GM10847 (cell line): Measurements from ENCODE around the gene NTRK2.

Source experiments
- POLR2A ChIP-seq: IDR thresholded peaks from 2 replicates; pipeline ENCODE4 v1.6.1; 2011; ENCODE audit not compliant: insufficient read length; ENCODE audit errors: extremely low read depth

The NTRK2 gene

DNA sequence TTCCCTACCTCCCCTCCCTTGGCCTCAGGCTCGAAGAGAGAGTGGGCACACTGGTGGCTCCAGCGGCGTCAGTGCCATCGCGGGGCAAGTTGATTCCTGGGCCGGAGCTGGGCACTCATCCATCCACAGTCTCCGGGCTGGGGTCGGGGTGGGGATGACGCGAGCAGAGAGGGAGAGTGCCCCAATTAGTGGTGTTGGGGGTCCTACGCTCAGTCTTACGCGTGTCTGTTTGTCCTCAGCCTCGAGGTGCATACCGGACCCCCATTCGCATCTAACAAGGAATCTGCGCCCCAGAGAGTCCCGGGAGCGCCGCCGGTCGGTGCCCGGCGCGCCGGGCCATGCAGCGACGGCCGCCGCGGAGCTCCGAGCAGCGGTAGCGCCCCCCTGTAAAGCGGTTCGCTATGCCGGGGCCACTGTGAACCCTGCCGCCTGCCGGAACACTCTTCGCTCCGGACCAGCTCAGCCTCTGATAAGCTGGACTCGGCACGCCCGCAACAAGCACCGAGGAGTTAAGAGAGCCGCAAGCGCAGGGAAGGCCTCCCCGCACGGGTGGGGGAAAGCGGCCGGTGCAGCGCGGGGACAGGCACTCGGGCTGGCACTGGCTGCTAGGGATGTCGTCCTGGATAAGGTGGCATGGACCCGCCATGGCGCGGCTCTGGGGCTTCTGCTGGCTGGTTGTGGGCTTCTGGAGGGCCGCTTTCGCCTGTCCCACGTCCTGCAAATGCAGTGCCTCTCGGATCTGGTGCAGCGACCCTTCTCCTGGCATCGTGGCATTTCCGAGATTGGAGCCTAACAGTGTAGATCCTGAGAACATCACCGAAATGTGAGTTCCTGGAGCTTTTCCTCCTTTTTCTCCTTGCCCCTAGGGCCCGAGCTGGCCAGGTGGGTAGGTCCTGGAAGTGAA lies 861 bp downstream of the NTRK2 start:
- TF ChIP-seq POLR2A = no peak

DNA sequence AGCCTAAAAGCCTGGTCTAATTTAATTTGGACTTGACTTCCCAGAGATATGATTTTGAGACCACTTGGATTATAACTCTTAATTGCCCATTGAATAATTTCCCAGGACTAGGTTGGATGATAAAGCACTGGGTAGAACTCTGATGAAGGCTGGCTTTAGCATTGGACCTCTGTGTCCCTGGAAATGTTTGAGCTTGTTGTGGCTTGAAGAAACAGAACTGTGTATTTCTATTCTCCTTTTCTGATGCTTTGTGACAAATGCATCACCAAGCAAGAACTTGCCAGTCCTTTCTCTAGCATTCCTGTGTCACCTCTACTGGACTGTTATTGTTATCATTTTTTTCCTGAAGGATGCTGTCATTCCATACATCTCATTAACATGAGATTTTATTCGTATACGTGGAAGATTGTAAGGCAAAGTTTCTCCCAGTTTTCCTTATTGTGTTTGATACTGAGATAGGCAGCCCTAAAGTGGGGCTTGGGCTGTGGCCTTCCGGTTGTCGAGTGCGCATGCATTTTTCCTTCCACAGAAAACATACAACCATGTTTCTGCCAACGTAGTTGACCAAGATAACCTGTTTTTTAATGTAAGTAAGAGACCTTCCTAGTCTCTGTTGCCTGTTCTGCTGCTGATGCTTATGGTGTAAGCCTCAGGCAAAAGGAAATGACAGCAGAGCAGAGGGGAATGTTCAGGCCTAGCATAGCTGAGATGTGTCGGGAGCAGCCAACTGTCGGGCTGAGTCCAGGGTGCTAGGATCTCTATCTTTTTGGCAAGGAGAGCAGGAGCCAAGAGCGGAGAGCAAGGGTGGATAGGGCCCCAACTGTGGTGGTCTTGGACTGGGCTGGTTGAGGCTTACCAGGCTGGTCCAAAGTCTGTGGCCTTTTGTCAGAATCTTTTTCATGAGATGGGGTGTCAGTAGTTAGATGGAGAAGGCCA lies 2.3 kb downstream of the NTRK2 start:
- no peak for TF ChIP-seq POLR2A

DNA sequence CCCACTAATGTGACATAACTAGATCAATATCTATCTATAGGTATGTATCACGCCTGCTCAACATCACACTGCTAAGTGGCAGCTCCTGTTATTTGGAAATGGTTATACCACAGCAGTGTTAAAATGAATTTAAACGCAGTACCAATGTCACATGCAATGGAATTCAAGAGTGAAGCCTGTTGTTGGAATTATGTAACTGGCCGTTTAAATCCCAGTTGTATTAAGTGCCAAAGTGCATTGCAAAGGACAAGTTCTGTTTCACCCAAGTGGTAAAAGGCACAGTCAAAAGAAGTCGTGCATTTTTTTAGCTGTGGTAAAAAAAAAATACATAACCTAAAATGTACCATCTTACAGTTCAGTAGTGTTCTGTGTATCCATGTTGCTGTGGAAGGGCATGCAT lies 4.3 kb downstream of the NTRK2 start:
- no peak for TF ChIP-seq POLR2A

DNA sequence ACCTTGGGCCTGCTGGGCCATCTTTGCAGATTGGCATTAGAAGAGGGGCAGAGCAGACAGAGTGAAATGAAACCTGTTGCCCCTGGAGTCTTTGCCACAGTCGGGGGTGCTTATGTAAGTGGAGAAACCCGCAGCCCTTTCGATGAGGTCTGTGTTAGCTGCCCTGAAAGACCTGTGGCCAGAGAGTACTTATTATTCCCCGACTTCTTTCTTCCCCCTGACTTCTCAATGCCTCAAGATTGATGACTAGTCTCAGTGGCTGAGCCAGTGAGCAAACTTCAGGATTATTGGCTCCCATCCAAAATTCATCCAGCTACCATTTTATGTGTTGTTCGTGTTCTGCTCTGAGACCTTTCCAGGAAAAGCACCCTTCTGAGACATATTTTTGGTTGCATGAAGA lies 7.6 kb downstream of the NTRK2 start:
- no peak for TF ChIP-seq POLR2A

DNA sequence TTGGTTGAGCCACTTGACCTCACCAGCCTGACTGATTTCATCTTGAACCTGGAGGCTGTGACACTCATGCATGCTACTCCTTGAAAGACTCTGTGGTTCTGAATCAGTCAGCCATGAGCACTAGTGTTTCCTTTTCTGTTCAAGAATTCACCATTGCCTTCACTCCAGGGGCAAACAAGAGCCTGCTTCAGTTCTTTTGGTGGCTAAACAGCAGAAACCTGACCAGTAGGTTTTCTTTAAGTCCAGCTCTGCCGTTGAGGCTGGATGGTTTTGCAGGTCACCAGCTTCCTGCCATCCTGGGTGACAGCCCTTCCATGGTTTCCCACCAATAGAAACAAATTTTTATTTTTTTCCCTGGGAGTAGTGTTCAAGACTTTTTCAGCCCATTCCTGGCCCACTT lies 10.0 kb downstream of the NTRK2 start:
- TF ChIP-seq POLR2A = no peak

DNA sequence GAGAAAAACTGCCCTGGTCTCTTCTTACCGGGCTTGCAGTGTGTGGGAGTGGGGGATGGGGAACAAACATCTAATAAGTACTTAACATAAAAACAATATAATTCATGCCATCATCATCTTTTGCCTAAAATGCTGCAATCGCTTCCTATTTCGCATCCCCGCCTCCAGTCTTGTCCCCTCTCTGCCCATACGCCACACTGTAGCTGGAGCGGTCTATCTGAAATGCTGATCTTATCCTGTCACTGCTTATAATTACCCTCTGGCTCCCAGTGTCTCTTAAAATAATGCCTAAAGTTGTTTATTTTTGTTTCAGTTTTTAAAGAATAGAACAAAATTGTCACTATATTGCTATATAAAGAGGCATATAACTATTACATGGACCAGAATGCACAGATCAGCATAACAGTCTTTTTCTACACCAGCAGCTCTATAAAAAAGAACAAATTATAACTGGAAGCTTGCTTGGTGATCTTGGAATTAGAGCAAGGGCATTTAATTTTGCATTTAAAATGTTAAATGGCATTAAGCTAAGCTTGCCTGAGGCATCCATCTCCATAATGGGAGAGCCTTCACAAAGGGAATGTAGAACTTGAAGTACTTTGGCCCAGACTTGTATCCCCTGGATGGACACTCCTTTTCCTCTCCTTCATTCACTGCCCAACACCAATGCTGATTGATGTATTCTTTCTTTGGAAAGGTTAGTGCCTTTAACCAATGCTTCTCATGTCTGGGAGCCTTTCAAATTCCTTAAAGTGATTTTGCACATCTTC lies 12.2 kb downstream of the NTRK2 start:
- TF ChIP-seq POLR2A = no peak

DNA sequence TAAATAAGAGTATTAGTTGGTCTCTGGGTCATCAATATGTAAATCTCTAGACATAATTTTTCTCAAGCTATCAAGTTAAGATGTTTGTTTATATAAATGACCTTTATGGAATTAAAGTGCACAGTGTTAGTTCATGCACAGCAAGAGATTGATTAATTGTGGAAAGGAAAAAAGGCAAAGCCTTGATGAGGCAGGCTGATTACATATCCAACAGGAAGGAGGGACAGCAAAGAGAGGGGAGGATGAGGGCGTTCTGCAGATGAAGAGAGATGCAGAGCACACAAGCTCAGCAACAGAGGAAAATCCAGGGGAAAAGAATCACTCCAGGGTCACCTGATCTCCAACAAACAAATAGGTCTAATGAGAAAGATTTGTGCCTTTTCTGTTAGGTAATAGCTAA lies 16.5 kb downstream of the NTRK2 start:
- TF ChIP-seq POLR2A = no peak

DNA sequence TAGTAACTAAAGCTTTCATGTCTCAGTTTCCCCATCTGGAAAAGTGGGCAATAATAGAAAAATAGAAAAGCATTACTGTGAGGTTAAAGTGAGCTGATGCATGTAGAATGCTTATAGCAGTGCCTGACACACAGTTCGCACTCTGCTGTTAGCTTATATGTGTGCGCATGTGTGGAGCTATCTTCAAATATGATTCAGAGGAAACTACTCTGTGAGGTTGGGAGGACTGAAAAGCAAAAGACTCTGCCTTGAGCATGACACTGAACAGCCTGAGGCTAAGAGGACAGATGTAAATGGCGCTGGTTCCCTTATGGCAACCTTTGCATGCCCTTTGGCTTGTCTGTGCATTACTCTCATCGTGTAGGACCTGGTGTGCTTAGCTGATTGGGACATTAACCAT lies 19.4 kb downstream of the NTRK2 start:
- no peak for TF ChIP-seq POLR2A

DNA sequence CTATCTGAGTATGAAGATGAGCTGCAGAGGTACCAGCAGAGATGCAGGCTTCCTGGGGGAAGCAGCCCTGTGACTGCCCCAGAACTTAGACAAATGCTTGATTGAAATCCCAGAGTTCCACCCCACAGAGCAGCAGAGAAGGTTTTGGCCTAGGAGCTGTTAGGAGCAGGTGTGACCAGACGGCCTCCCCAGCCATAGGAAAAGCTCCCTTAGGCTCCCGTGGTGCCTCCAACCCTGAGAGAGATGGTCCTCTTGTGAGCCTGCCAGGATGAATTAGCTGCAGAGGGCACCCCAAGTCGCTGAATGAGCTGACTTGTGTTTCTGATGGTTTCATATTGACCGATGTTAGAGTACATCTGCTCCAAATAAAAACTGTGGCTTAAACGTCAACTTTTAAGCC lies 22.1 kb downstream of the NTRK2 start:
- TF ChIP-seq POLR2A = no peak

DNA sequence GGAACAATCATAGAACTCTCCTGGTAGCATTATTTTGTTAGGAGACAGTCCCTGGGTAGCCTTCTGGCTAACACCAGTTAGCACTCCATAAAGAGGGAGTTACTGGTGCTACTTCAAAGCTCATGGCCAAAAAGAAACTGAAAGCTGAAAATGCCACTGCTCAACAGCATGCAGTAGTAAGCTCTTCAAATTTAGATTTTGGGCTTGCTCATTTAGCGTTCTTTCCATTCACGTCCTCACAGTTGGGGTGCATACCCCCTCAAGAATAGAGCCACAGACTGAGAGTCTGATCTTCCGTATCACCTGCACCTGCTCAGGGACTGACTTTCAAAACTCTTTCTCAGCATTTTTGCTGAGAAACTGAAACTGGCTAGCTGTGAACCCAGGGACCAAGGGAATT lies 24.7 kb downstream of the NTRK2 start:
- no peak for TF ChIP-seq POLR2A

DNA sequence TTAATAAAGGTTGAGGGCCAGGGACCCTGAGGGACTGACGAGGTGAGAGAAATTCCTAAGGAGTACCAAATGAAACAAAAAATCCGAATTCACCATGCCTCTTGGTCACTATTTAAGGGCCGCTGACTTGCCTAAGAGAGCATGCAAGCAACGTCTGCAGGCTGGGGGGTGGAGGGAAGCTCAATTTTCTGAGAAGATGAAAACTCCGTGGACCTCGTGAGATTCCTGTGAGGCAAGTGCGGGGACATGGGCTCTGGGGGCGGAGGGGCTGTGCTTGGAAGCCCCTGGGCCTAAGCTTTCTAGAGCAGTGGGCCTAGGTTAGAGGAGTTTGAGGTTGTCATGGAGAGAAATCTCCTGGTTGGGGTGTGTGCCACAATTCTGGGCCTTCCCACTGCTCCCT lies 27.5 kb downstream of the NTRK2 start:
- TF ChIP-seq POLR2A = no peak

DNA sequence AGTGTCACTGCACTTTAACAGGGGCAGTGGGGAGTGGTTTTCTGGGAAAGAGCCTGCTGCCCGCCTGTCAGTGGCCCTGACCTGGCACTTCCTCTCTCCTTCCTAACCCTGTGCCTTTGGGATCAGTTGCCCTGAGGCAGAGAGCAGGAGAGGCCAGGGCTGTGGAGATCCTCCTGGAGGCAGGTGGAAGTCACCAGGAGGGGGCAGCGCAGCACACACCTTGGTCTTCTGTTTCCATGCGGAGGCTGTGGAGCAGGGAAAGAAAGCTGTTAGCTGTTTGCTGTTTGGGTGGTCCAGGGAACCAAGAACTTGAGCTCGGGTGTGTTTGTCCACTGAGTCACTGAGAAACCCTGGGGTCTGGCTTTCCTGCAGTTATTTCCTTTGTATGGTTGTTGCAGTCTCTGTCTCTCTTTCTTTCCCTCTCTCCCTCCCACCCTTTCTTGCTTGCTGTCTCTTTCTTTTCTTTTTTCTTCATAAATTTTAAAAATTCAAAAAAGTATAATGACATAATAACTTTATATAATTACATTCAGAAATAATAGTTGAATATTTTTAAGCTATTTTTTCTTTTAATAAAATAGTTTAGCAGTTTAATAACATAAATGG lies 28.1 kb downstream of the NTRK2 start:
- no peak for TF ChIP-seq POLR2A

DNA sequence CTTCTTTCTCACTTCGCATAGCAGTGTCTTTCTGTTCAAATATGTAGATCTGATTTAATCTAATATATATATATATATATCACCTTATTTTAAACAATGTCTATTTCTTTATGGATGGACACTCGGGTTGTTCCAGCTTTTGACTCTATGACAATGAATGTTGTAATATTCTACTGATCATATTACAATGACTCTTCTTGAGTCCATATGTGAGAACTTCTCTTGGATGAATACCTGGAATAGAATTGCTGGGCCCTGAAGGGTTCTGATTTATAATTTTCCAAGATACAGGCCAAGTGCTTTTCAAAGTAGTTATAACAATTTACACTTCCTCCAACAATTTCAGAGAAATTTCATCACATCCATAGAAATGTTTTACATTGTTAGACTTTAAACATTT lies 28.8 kb downstream of the NTRK2 start:
- no peak for TF ChIP-seq POLR2A

DNA sequence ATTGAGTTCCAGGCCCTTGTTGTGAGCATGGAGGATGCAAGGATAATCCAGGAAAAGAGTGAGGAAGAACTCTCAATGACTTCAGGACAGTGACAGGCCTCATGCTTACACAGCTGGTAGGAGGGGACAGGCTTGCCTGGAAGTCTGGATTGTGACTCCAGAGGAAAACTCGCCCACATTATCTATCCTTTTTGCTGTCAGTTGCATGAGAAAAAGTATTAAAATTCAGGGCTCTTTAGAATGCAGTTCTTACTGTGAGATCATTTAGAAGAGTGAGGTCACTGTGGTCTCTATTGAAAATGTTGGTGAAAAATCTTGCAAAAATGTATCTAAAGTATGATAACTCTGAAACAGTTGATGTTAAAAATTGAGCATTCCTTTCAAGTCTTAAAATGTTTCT lies 30.5 kb downstream of the NTRK2 start:
- TF ChIP-seq POLR2A = no peak

DNA sequence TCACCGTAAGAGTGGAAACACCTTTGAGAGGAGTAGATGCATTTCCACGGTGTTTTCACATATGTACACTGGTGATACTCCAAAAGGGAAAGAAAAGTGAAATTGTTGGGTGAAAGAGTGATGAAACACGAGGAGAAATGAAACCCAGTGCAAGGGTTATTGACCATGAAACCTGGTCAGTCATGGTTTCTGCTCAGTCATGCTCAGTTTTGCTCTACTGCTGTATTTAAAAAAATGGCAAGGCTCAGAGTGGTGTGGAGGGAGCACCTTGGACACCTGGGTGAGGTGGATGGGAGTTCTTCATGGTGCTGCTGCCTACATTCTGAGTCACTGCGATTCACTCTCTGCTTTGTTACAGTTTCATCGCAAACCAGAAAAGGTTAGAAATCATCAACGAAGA lies 32.3 kb downstream of the NTRK2 start:
- no peak for TF ChIP-seq POLR2A
